Neuron (in vitro differentiated cells): ENCODE data around the gene DOK4.

Source experiments
- H2AFZ ChIP-seq: one replicate; pipeline ENCODE4 v1.6.1; 2013; ENCODE audit warnings: low read depth, mild to moderate bottlenecking, inconsistent platforms, low read length, moderate library complexity
- H3K27me3 ChIP-seq: one replicate; pipeline ENCODE4 v1.6.1; 2013; ENCODE audit warnings: low read length; ENCODE audit not compliant: insufficient read depth
- H3K36me3 ChIP-seq: one replicate; pipeline ENCODE4 v1.6.1; 2013; ENCODE audit warnings: low read length; ENCODE audit not compliant: insufficient read depth
- H3K4me1 ChIP-seq: one replicate; pipeline ENCODE4 v1.6.1; 2013; ENCODE audit warnings: low read length; ENCODE audit not compliant: insufficient read depth
- H3K4me3 ChIP-seq: 2 replicates; pipeline ENCODE4 v1.5.1; 2013; ENCODE audit warnings: mild to moderate bottlenecking, low read length, moderate library complexity
- H3K9me3 ChIP-seq: one replicate; pipeline ENCODE4 v1.6.1; 2013; ENCODE audit warnings: low read length

The DOK4 gene

DNA sequence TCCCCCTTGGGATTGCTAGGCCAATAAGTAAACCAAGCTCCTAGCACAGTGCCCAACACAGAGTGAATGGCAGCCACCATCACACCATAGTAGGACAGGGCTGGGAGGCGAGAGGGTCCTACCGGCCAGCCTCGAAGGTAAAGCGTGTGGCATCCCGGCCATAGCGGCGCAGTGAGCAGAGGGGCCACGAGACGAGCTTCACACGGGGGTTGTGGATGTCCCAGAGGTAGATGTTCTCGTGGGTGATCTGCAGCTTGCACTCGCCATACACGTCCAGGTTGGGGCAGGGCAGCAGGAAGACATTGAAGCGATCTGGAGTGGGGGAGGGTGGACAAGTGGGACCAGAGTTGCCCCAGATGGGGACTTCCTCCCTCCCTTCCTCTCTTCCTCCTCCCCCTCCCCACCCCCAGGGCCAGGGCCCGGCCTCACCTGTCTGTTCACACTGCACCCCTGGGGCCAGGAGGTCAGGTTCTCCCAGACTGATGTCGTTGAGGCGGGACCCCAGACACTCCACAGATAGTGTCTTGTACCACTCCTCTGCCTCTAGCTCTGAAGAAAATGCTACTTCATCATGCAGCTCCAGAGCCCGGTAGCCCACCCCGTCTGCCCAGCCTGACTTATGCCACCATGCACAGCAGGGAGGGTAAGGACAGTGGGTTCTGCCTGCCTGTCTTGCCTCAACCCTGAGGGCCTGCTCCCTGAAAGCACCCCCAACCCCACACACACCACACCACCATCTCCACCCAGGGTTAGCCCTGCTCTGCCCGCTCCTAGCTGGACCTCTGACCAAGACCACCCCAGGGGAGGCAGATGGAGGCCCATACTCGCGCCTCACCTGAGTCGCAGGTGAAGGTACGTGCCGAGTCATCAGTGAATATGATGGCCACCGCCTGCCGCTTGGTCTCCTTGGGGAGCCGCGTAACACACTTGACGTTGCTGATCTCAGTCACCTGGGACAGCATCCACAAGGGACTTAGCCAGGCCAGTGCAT, 11.3 kb downstream of the DOK4 start:
- no peak overlapping the region for H3K4me3 ChIP-seq
- H3K36me3 ChIP-seq: peaks cover 25% of the 10 kb centered on the region
- H3K4me1 ChIP-seq: peaks cover 31% of the 10 kb centered on the region
- H3K27me3 ChIP-seq: peaks cover 4% of the 10 kb centered on the region
- H3K9me3 ChIP-seq: no peaks in the 10 kb centered on the region
- H2AFZ ChIP-seq: no peak overlapping the region

DNA sequence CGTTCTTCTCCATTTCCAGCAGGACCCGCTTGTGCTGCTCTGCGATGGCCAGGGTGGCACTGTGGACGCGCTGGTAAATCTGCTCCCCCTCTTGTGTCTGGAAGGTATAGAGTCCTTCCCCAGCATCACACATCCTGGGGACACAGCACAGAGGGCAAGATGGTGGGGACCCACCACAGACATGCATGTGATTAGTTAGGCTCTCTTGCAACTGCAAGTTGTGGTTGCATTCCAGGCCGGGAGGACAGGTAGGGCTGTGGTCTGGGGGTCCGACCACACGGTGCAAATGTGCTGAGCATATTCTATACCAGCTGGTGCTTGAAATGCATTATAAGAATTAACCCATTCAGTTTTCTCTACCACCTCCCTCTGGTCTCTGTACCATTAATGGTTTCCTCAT, 12.4 kb downstream of the DOK4 start:
- Histone ChIP-seq H3K4me1 (peaks cover 23% of the 10 kb centered on the region), H3K27me3 (no peaks in the 10 kb centered on the region), H2AFZ (no peak overlapping the region), H3K9me3 (no peaks in the 10 kb centered on the region), H3K36me3 (peaks cover 35% of the 10 kb centered on the region), H3K4me3 (no peak overlapping the region)

GRCh38 chr16:57473176-57473840, 13.0 kb downstream of the DOK4 start:
- Histone ChIP-seq H3K4me1 (peaks cover 18% of the 10 kb centered on the region), H3K36me3 (peaks cover 40% of the 10 kb centered on the region), H3K4me3 (no peak overlapping the region), H2AFZ (no peak overlapping the region), H3K9me3 (no peaks in the 10 kb centered on the region), H3K27me3 (no peaks in the 10 kb centered on the region)

GRCh38 chr16:57472665-57473060, 13.6 kb downstream of the DOK4 start:
- Histone ChIP-seq H3K36me3 (peaks cover 45% of the 10 kb centered on the region), H3K4me1 (peaks cover 12% of the 10 kb centered on the region)

DNA sequence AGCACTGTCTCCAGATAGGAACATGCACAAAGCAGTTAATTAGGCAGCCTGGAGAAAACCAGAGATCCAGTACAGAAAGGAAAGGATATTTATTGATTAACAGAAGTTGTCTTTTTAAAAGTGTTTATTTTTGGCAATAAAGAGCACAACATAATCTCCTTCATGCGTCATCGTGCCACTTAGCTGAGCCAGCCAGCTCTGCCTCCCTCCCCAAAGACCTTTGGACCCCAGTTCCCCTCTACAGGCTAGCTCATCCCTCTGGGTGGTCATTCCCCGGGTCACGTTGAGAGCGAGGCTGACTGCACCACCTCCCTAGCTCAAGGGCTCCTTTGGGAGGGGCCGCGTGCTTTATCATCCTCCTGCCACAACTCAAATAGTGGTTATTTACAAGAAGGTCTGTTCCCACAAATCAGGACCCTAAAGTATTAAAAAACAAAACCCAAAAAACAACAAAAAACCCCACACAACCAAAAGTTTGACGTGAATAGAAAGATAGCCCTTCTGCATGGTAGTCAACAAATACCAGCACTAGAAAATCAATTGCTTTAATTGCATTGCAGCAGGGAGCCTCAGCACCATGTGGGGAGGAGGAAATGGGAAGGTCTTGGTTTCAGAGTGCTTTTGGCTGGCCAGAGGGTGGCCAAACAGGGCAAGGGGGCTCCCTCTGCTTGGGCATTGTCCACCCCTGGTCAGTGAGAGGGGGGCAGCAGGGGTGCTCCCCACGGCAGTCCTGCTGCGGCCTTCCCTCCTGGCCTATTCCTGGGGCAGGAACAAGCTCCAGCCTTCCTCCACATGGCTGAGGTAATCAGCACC, 14.2 kb downstream of the DOK4 start:
- no peak overlapping the region for H3K4me3 ChIP-seq
- peaks cover 6% of the 10 kb centered on the region for H3K4me1 ChIP-seq
- H3K27me3 ChIP-seq: no peaks in the 10 kb centered on the region
- H2AFZ ChIP-seq: no peak overlapping the region
- H3K9me3 ChIP-seq: no peaks in the 10 kb centered on the region
- H3K36me3 ChIP-seq: peaks cover 49% of the 10 kb centered on the region

More at GRCh38 chr16:57472665-57473060, 13.6 kb downstream of the DOK4 start:
- Histone ChIP-seq H3K4me3 (no peak overlapping the region), H3K9me3 (no peaks in the 10 kb centered on the region), H2AFZ (no peak overlapping the region), H3K27me3 (no peaks in the 10 kb centered on the region)

DNA sequence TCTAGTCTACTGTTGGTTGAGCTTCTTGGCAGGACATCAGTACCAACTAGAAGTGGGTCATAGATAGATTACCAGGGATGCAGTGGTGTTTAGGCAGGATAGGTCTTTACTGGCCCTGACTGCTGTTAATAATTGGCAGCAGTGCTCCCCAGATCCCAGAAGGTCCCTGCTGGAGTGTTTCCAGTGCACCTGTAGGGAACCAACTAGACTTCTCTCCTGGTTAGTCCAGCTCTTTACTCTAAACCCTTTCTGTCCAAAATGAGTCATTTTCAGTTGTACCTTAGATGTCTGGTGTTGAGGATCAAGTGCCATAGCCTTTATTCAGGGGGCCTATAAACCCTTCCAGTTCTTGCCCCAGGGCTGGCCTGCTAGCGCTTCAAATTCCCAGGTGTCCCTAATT, 15.1 kb downstream of the DOK4 start:
- Histone ChIP-seq H3K36me3 (peaks cover 56% of the 10 kb centered on the region), H3K9me3 (no peaks in the 10 kb centered on the region), H2AFZ (no peak overlapping the region), H3K4me3 (no peak overlapping the region), H3K4me1 (no peaks in the 10 kb centered on the region), H3K27me3 (no peaks in the 10 kb centered on the region)

GRCh38 chr16:57470711-57471110, 15.6 kb downstream of the DOK4 start:
- no peaks in the 10 kb centered on the region for H3K27me3 ChIP-seq
- no peak overlapping the region for H3K4me3 ChIP-seq
- no peaks in the 10 kb centered on the region for H3K4me1 ChIP-seq
- no peak overlapping the region for H2AFZ ChIP-seq
- peaks cover 61% of the 10 kb centered on the region for H3K36me3 ChIP-seq
- no peaks in the 10 kb centered on the region for H3K9me3 ChIP-seq

- no peak overlapping the region for H2AFZ ChIP-seq
- H3K36me3 ChIP-seq: peaks cover 68% of the 10 kb centered on the region
- no peaks in the 10 kb centered on the region for H3K9me3 ChIP-seq
- H3K27me3 ChIP-seq: no peaks in the 10 kb centered on the region
- H3K4me1 ChIP-seq: no peaks in the 10 kb centered on the region
- H3K4me3 ChIP-seq: no peak overlapping the region
Measured at GRCh38 chr16:57469917-57470470, 16.3 kb downstream of the DOK4 start.

DNA sequence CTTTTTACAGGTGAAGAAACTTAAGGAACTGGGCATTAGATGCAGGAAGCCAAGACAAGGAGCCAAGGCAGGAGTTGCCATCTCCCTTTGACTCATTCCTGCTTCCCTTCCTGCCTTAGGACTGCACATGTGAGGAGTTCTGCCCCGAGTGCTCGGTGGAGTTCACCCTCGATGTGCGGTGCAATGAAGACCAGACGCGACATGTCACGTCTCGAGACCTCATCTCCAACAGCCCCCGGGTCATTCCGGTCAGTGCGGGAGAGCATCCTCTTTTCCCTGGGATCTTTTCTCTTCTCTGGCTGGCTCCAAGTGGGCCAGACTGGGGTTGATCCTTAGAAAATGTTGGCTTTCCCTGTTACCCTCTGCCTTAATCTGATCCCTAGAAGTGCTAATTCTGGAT, 17.2 kb downstream of the DOK4 start:
- H3K4me3 ChIP-seq: no peak overlapping the region
- peaks cover 73% of the 10 kb centered on the region for H3K36me3 ChIP-seq
- no peaks in the 10 kb centered on the region for H3K9me3 ChIP-seq
- no peak overlapping the region for H2AFZ ChIP-seq
- H3K4me1 ChIP-seq: no peaks in the 10 kb centered on the region
- no peaks in the 10 kb centered on the region for H3K27me3 ChIP-seq

- H2AFZ ChIP-seq: no peak overlapping the region
- H3K9me3 ChIP-seq: no peaks in the 10 kb centered on the region
- H3K36me3 ChIP-seq: peaks cover 75% of the 10 kb centered on the region
- no peaks in the 10 kb centered on the region for H3K27me3 ChIP-seq
- peaks cover 3% of the 10 kb centered on the region for H3K4me1 ChIP-seq
- no peak overlapping the region for H3K4me3 ChIP-seq
Measured at GRCh38 chr16:57468346-57468745, 17.9 kb downstream of the DOK4 start.

- Histone ChIP-seq H3K27me3 (no peaks in the 10 kb centered on the region), H3K36me3 (peaks cover 63% of the 10 kb centered on the region), H3K9me3 (no peaks in the 10 kb centered on the region)
Measured at GRCh38 chr16:57464523-57464922, 21.8 kb downstream of the DOK4 start.

DNA sequence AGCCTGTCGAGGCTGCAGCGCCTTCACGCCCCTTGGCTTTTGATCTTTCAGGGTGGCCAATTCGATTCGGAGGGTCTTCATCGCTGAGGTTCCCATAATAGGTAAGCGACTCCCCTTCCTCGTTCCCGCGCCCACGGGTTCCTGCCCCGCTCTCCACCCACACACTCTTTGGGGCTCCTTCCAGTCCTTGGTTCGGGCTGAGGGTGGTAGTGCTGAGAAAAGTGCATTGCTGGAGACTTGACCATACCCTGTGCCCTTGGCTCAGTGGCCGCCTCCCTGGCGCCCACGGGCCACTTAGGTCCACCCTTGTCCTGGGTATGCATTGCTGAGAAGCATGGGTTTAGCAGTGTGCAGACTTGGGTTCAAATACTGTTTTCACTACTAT, 23.3 kb downstream of the DOK4 start:
- peak overlapping the region; percentile 89 for H3K4me3 ChIP-seq
- H3K9me3 ChIP-seq: no peaks in the 10 kb centered on the region
- peaks cover 7% of the 10 kb centered on the region for H3K4me1 ChIP-seq
- H3K27me3 ChIP-seq: no peaks in the 10 kb centered on the region
- no peak overlapping the region for H2AFZ ChIP-seq
- peaks cover 63% of the 10 kb centered on the region for H3K36me3 ChIP-seq

More at GRCh38 chr16:57464523-57464922, 21.8 kb downstream of the DOK4 start:
- H2AFZ ChIP-seq: no peak overlapping the region
- peaks cover 7% of the 10 kb centered on the region for H3K4me1 ChIP-seq
- no peak overlapping the region for H3K4me3 ChIP-seq
